Keratinocyte (primary cell): ENCODE measurements around the gene FBXO45. TPM values are rescaled to one million over a fixed set of nuclear protein-coding genes. Genes with fewer than 3 reads are reported as not detected.

Source experiments
- DNase-seq: peaks from one replicate; pipeline ENCODE4 v3.0.0-alpha.2; 2011; ENCODE audit warnings: low read depth, missing footprints, low spot score
- FAIRE-seq: peaks from 2 replicates; lab custom pipeline; 2011; peaks lifted over from hg19 to GRCh38; lab: Jason Lieb, UNC
- H2AFZ ChIP-seq: 2 replicates; pipeline ENCODE4 v1.6.0; 2012; ENCODE audit warnings: low read length, control low read depth, inconsistent platforms; ENCODE audit not compliant: control insufficient read depth
- H3K27ac ChIP-seq: 2 replicates; pipeline ENCODE4 v1.5.1; 2011; ENCODE audit warnings: low read length; ENCODE audit not compliant: control insufficient read depth, insufficient read depth
- H3K27me3 ChIP-seq: 3 replicates; pipeline ENCODE4 v1.6.0; 2011; ENCODE audit warnings: low read length; ENCODE audit not compliant: control insufficient read depth, insufficient read depth; ENCODE audit errors: extremely low read depth
- H3K36me3 ChIP-seq, 2 experiments: 2 replicates in 1 of 2; 3 replicates in 1 of 2; pipeline ENCODE4 v1.5.1; 2011; ENCODE audit warnings: low read length in 2 of 2, mild to moderate bottlenecking in 1 of 2; ENCODE audit not compliant: control insufficient read depth in 2 of 2, insufficient read depth in 2 of 2; ENCODE audit errors: extremely low read depth in 1 of 2
- H3K4me1 ChIP-seq: 3 replicates; pipeline ENCODE4 v1.5.1; 2011; ENCODE audit warnings: low read length; ENCODE audit not compliant: control insufficient read depth, insufficient read depth; ENCODE audit errors: extremely low read depth
- H3K4me2 ChIP-seq: 3 replicates; pipeline ENCODE4 v1.6.0; 2011; ENCODE audit warnings: low read depth, low read length; ENCODE audit not compliant: control insufficient read depth, insufficient read depth; ENCODE audit errors: extremely low read depth
- H3K4me3 ChIP-seq, 3 experiments: fragments of 200-600 bp in 1 of 3; sonication (generic) in 1 of 3; 2 replicates in 2 of 3; 3 replicates in 1 of 3; pipeline ENCODE4 v1.5.1; 2011 to 2016; ENCODE audit warnings: low read length in 3 of 3, mild to moderate bottlenecking in 3 of 3, control low read depth in 2 of 3, inconsistent platforms in 1 of 3, low read depth in 1 of 3, mixed read lengths in 1 of 3, mixed run types in 1 of 3, moderate library complexity in 1 of 3; ENCODE audit not compliant: control insufficient read depth in 2 of 3, insufficient read depth in 2 of 3; ENCODE audit errors: extremely low read depth in 1 of 3
- H3K79me2 ChIP-seq: 2 replicates; pipeline ENCODE4 v1.6.0; 2012; ENCODE audit warnings: low read length; ENCODE audit not compliant: control insufficient read depth, insufficient read depth
- H3K9ac ChIP-seq: 3 replicates; pipeline ENCODE4 v1.6.0; 2011; ENCODE audit warnings: low read length; ENCODE audit not compliant: control insufficient read depth, insufficient read depth; ENCODE audit errors: extremely low read depth
- H3K9me1 ChIP-seq: 3 replicates; pipeline ENCODE4 v1.6.0; 2011; ENCODE audit warnings: low read length; ENCODE audit not compliant: control insufficient read depth, insufficient read depth; ENCODE audit errors: extremely low read depth
- H3K9me3 ChIP-seq: 2 replicates; pipeline ENCODE4 v1.5.1; 2012; ENCODE audit warnings: low read depth, low read length; ENCODE audit not compliant: control insufficient read depth
- H4K20me1 ChIP-seq: 3 replicates; pipeline ENCODE4 v1.6.0; 2011; ENCODE audit warnings: low read length; ENCODE audit not compliant: control insufficient read depth, insufficient read depth; ENCODE audit errors: extremely low read depth
- CTCF ChIP-seq, 3 experiments: IDR thresholded peaks in 1 of 3; conservative IDR thresholded peaks in 1 of 3; optimal IDR thresholded peaks in 1 of 3; 2 replicates in 2 of 3; 3 replicates in 1 of 3; pipeline versions ENCODE3 to v1.5.1; 2011; ENCODE audit warnings: low read length in 3 of 3, mild to moderate bottlenecking in 3 of 3, moderate library complexity in 2 of 3, control low read depth in 1 of 3, inconsistent platforms in 1 of 3; ENCODE audit not compliant: insufficient read depth in 2 of 3; ENCODE audit errors: extremely low read depth in 1 of 3
- EZH2 ChIP-seq: IDR thresholded peaks from one replicate; pipeline ENCODE4 v1.6.1; 2012; ENCODE audit warnings: inconsistent platforms, mild to moderate bottlenecking, low read length, moderate library complexity
- dilution Hi-C: fragments of 300-500 bp; cut with MboI; formaldehyde crosslinking; loops from one replicate; pipeline ENCODE4 v1.7.0; 2020; ENCODE audit warnings: low sequenced_read_pairs; ENCODE audit not compliant: extremely low pct_ligation_motif_present
- polyA plus RNA-seq, 5 experiments: library from polyadenylated mRNA; depleted of rRNA in 3 of 5; stranded (reverse) in 3 of 5; stranded (forward) in 1 of 5; unstranded in 1 of 5; fragments of >200 nt; gene quantifications; 1 replicate in 1 of 5; 2 replicates in 3 of 5; 3 replicates in 1 of 5; pipeline versions ENCODE4 v1.2.1 to v1.2.3, GENCODE V29; 2011 to 2012; ENCODE audit warnings: missing spikeins in 2 of 5, low read depth in 1 of 5, low replicate concordance in 1 of 5

Gene FBXO45
- polyA plus RNA-seq, 1 donor (not counting 4 experiments of a cell fraction or from before 2014, with no cell fraction given): 17.9 TPM

GRCh38 chr3:196554205-196554604 lies 14.3 kb upstream of the FBXO45 start:
- dilution Hi-C loops: no loop called here
- H3K4me2 ChIP-seq: no peak overlapping the region
- no peaks in the 10 kb centered on the region for H3K9me3 ChIP-seq
- H3K27me3 ChIP-seq: no peaks in the 10 kb centered on the region
- H3K9me1 ChIP-seq: no peaks in the 10 kb centered on the region
- H3K79me2 ChIP-seq: no peaks in the 10 kb centered on the region
- no peak overlapping the region for H3K4me3 ChIP-seq
- FAIRE-seq (no peak), DNase-seq (no peak)
- H3K27ac ChIP-seq: no peak overlapping the region
- peaks cover 0 to 4% of the 10 kb centered on the region in 2 experiments for H3K36me3 ChIP-seq
- no peak overlapping the region for H2AFZ ChIP-seq
- no peaks in the 10 kb centered on the region for H3K4me1 ChIP-seq
- TF ChIP-seq EZH2 (no peak), CTCF (optimal IDR thresholded peaks at IDR 0.05 in 1 of 3, IDR thresholded peaks at IDR 0.05 in 1 of 3, conservative IDR thresholded peaks at IDR 0.05 in 1 of 3; ENCODE audit: extremely low read depth in 1 of 3, insufficient read depth in 2 of 3, low read length in 3 of 3) (no peak)
- no peaks in the 10 kb centered on the region for H4K20me1 ChIP-seq
- H3K9ac ChIP-seq: no peak overlapping the region

- H3K4me2 ChIP-seq: no peak overlapping the region
- no peak for TF ChIP-seq CTCF (optimal IDR thresholded peaks at IDR 0.05 in 1 of 3, IDR thresholded peaks at IDR 0.05 in 1 of 3, conservative IDR thresholded peaks at IDR 0.05 in 1 of 3; ENCODE audit: extremely low read depth in 1 of 3, insufficient read depth in 2 of 3, low read length in 3 of 3)
- no peak for TF ChIP-seq EZH2
Observed at GRCh38 chr3:196555295-196555694, 13.2 kb upstream of the FBXO45 start.

More at GRCh38 chr3:196555295-196555694, 13.2 kb upstream of the FBXO45 start:
- no peak for FAIRE-seq
- Histone ChIP-seq H3K27ac (no peak overlapping the region), H3K9me1 (no peaks in the 10 kb centered on the region), H3K36me3 (peaks cover 0 to 4% of the 10 kb centered on the region in 2 experiments), H2AFZ (no peak overlapping the region), H3K4me1 (no peaks in the 10 kb centered on the region), H3K27me3 (no peaks in the 10 kb centered on the region), H3K9ac (no peak overlapping the region), H4K20me1 (no peaks in the 10 kb centered on the region), H3K4me3 (no peak overlapping the region), H3K79me2 (no peaks in the 10 kb centered on the region), H3K9me3 (no peaks in the 10 kb centered on the region)
- no peak for DNase-seq
- dilution Hi-C loops: no loop called here
